ENCODE measurements around the gene HSPBP1.

HSPBP1 gene

DNA sequence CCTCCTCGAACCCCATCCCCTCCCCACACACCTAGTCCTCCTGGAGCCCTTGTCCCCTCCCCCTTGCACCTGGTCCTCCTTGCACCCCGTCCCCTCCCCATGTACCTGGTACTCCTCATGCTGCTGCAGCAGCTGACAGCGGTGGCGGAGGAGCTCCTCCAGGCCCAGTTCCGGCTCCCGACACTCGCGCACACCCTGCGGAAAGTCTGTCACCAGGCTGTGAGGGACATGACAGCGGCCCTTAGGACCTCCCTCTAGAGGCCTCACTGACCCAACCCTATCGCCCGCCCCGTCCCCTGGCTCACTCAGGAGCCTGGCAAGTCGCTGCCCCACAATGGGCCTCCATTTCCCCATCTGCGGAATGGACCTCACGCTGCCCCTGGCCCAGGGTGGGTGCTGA is 14.7 kb downstream of the HSPBP1 start:
- no peak for DNase-seq (ENCODE audit: extremely low spot score)
- CTCF ChIA-PET = no interaction called here
- TF ChIP-seq, protein P1, sequence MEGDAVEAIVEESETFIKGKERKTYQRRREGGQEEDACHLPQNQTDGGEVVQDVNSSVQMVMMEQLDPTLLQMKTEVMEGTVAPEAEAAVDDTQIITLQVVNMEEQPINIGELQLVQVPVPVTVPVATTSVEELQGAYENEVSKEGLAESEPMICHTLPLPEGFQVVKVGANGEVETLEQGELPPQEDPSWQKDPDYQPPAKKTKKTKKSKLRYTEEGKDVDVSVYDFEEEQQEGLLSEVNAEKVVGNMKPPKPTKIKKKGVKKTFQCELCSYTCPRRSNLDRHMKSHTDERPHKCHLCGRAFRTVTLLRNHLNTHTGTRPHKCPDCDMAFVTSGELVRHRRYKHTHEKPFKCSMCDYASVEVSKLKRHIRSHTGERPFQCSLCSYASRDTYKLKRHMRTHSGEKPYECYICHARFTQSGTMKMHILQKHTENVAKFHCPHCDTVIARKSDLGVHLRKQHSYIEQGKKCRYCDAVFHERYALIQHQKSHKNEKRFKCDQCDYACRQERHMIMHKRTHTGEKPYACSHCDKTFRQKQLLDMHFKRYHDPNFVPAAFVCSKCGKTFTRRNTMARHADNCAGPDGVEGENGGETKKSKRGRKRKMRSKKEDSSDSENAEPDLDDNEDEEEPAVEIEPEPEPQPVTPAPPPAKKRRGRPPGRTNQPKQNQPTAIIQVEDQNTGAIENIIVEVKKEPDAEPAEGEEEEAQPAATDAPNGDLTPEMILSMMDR (IDR thresholded peaks at IDR 0.05; ENCODE audit: control extremely low read depth, extremely low read depth, low read depth, missing control alignments) = no peak
- POLR2A ChIA-PET = no interaction called here

DNA sequence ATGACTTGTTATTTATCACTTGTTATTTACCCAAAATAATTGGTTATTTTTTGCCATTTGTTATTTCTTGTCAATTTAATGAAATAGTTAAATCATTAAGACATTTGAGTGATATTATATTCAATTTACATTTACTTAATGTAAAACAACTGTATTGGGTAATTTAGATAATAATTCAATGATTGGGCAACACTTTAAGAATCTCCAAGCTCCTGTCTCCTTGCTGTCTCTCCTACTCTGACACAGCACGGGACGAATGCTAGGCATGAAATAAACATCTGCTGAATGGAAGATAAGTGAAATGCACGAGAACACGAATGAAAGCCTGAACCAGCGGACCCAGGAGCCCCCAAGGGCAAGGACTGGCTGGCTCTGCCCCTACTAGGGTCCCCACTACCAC is 15.4 kb downstream of the HSPBP1 start:
- no peak for DNase-seq (ENCODE audit: extremely low spot score)
- TF ChIP-seq, protein P1 (IDR thresholded peaks at IDR 0.05; ENCODE audit: control extremely low read depth, extremely low read depth, low read depth, missing control alignments) = no peak
- ChIA-PET POLR2A (no interaction called here), CTCF (no interaction called here)

DNA sequence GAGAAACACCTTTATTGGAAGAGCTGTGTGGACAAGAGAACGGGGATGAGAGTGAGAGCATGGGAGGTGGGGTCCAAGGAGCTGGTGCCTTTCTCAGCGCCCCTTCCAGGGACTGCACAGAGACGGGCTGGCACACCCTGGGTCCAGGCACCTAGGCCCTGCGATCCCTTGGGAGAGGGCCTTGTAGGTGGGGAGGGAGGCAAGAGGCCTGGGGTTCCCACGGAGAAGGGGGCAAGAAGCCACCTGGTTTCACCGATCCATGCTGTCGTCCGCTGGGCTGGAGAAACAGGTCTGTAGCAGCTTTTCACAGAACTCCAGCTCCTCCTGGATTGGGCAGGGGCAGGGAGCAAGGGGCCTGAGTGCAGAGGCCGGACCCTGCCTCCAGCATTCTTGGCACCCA is 17.6 kb downstream of the HSPBP1 start:
- DNase-seq (ENCODE audit: extremely low spot score) = no peak
- POLR2A ChIA-PET = no interaction called here
- TF ChIP-seq, protein P1 (IDR thresholded peaks at IDR 0.05; ENCODE audit: control extremely low read depth, extremely low read depth, low read depth, missing control alignments) = no peak
- CTCF ChIA-PET = interaction anchor here (1.0 to 2.3 kb wide), 4 partner anchors 16 to 381 kb away, joined by 3 to 6 read pairs (median 3); no protein-coding TSS in a partner anchor

DNA sequence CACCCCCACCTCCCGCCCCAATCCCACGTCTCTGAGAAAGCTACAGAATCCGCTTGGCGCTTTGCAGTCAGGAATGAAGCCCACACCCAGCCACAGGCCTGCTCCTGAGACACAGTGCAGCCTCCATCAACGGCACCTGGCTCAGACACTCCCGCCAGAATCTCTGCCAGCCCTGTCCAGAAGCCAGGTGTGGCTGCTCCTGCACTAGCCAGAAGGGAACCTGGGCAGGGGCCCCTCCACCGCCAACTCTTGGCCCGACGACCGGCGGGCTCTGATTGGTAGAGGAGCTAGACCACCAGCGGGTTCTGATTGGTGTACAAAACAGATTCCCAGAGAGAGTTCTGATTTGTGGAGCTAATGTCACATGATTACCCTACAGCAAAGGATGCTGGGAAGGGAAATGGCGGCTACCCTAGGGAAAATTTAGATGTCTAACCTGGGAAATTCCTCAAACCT is 18.2 kb downstream of the HSPBP1 start:
- TF ChIP-seq, protein P1 (IDR thresholded peaks at IDR 0.05; ENCODE audit: control extremely low read depth, extremely low read depth, low read depth, missing control alignments) = no peak
- CTCF ChIA-PET = interaction anchor here (0.7 to 1.1 kb wide), 3 partner anchors 8 to 380 kb away, joined by 3 read pairs; no protein-coding TSS in a partner anchor
- DNase-seq (ENCODE audit: extremely low spot score) = no peak
- POLR2A ChIA-PET = no interaction called here

DNA sequence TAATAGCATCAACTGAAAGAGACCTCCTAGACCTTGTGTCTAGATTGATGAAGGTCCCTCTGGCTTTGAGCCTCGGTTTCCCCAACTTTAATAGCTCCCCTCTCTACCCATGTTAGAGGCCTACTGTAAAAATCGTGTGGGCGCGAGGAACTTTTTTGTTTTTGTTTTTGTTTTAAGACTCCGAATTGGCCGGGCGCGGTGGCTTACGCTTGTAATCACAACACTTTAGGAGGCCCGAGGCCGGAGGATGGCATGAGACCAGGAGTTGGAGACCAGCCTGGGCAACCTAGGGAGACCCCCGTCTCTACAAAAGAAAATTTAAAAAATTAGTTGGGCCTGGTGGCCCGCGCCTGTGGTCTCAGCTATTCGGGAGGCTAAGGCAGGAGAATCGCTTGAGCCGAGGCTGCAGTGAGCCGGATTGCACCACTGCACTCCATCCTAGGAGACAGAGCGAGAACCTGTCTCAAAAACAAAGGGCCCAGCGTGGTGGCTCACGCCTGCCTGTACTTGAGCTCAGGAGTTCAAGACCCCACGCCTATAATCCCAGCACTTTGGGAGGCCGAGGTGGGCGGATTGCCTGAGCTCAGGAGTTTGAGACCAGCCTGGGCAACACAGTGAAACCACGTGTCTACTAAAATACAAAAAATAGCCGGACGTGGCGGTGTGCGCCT is 20.2 kb downstream of the HSPBP1 start:
- CTCF ChIA-PET = interaction anchor here (1.1 to 2.1 kb wide), 7 partner anchors 9 to 244 kb away, joined by 3 to 5 read pairs (median 5); no protein-coding TSS in a partner anchor
- TF ChIP-seq, protein P1 (IDR thresholded peaks at IDR 0.05; ENCODE audit: control extremely low read depth, extremely low read depth, low read depth, missing control alignments) = no peak
- POLR2A ChIA-PET = interaction anchor here (0.7 to 2.1 kb wide), 4 partner anchors 17 to 148 kb away, joined by 4 to 14 read pairs (median 8); partner anchors contain the start of gene UBE2S
- no peak for DNase-seq (ENCODE audit: extremely low spot score)

DNA sequence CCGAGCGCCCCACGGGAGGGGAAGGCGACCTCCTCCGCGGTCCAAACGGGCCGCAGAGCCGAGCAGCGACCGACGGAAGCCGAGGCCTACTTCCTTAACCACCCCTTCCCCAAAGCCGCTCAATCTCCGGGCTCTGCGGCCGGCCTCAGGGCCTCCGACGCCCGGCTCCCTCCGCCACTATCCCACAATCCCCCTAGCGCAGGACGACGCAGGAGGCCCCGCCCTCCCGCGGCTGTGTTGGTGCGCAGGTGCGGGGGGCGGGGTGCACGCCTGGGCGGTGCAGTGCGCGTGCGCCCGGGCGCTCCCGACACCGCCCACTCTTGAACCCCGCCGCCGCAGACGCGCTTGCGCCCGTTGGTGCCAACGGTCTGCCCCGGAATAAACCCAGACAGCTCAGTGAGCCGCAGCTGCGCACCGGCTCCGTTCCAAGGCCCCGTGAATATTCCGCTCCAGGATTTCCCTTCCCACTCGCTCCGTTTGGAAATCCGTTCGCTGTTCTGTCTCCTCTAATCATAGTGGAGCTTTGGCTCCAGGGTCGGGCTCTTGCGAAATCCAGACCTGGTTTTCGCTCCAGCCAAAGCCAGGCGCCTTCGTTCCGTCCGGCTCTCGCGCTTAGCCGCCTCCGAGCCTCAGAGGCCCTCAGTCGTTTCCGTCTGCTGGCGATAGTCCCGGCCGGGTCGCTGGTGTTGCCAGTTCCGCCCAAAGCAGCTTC is 20.9 kb downstream of the HSPBP1 start, which contains the start of gene PPP6R1:
Gene PPP6R1 (minus strand): TSS at position 190 of the 712 bp plus-strand sequence. CDS start 11,914 bp downstream, outside the sequence.
- TF ChIP-seq, protein P1 (IDR thresholded peaks at IDR 0.05; ENCODE audit: control extremely low read depth, extremely low read depth, low read depth, missing control alignments) = no peak
- ChIA-PET CTCF (interaction anchor here (1.1 to 2.1 kb wide), 6 partner anchors 8 to 245 kb away, joined by 3 to 5 read pairs (median 5); no protein-coding TSS in a partner anchor), POLR2A (interaction anchor here (0.8 to 2.1 kb wide), 3 partner anchors 18 to 148 kb away, joined by 4 to 8 read pairs (median 7); partner anchors contain the start of gene UBE2S)
- DNase-seq (ENCODE audit: extremely low spot score) = peak; percentile 97

Measured in GM10248 (cell line).